Calu3 (cell line): ENCODE data around the gene RGS18. TPM values are rescaled to one million over a fixed set of nuclear protein-coding genes. Genes with fewer than 3 reads are reported as not detected.

Source experiments
- BruUV-seq: library from RNA; stranded (reverse); fragments of 400-500 nt; replicated peaks from 2 replicates; lab custom pipeline; 2021; lab: Mats Ljungman, UMichigan
- CTCF ChIA-PET: fragments of 300-600 bp; sonication (Branson Sonifier 250); formaldehyde crosslinking; loops from one replicate; lab custom pipeline; 2022; ENCODE audit warnings: antibody characterized with exemption; lab: Charles Lee
- DNase-seq: peaks from one replicate; pipeline ENCODE4 v3.0.0; 2022
- H3K27ac Mint-ChIP-seq: one replicate; pipeline ENCODE4 v1.8.0; 2022; ENCODE audit warnings: mixed read lengths; ENCODE audit not compliant: unreplicated experiment
- H3K27me3 Mint-ChIP-seq: one replicate; pipeline ENCODE4 v1.8.0; 2022; ENCODE audit warnings: mixed read lengths; ENCODE audit not compliant: unreplicated experiment
- H3K36me3 Mint-ChIP-seq: one replicate; pipeline ENCODE4 v1.8.0; 2022; ENCODE audit warnings: mild to moderate bottlenecking, moderate library complexity, mixed read lengths; ENCODE audit not compliant: insufficient read depth, unreplicated experiment
- H3K4me1 Mint-ChIP-seq: one replicate; pipeline ENCODE4 v1.8.0; 2022; ENCODE audit warnings: mild to moderate bottlenecking, low read depth, mixed read lengths; ENCODE audit not compliant: unreplicated experiment
- H3K4me3 Mint-ChIP-seq: one replicate; pipeline ENCODE4 v1.8.0; 2022; ENCODE audit warnings: mild to moderate bottlenecking, low read depth, moderate library complexity, mixed read lengths; ENCODE audit not compliant: unreplicated experiment
- H3K9me3 Mint-ChIP-seq: one replicate; pipeline ENCODE4 v1.8.0; 2022; ENCODE audit warnings: low read depth, mixed read lengths; ENCODE audit not compliant: unreplicated experiment
- intact Hi-C: fragments of 100-400 bp; cut with micrococcal nuclease; formaldehyde crosslinking; loops from one replicate; pipeline ENCODE4 v1.10.0; 2022; ENCODE audit not compliant: unreplicated experiment
- total RNA-seq: library from RNA; stranded (reverse); gene quantifications from 2 replicates; pipeline ENCODE4 v1.2.3, GENCODE V29; 2022
- TF ChIP-seq, protein P1 (sequence below): fragments of 200-600 bp; IDR thresholded peaks from one replicate; pipeline ENCODE4 v1.8.0; 2022; ENCODE audit warnings: antibody characterized with exemption; ENCODE audit not compliant: unreplicated experiment

RGS18 gene
- total RNA-seq, 1 experiment from 2014 or later: not detected

DNA sequence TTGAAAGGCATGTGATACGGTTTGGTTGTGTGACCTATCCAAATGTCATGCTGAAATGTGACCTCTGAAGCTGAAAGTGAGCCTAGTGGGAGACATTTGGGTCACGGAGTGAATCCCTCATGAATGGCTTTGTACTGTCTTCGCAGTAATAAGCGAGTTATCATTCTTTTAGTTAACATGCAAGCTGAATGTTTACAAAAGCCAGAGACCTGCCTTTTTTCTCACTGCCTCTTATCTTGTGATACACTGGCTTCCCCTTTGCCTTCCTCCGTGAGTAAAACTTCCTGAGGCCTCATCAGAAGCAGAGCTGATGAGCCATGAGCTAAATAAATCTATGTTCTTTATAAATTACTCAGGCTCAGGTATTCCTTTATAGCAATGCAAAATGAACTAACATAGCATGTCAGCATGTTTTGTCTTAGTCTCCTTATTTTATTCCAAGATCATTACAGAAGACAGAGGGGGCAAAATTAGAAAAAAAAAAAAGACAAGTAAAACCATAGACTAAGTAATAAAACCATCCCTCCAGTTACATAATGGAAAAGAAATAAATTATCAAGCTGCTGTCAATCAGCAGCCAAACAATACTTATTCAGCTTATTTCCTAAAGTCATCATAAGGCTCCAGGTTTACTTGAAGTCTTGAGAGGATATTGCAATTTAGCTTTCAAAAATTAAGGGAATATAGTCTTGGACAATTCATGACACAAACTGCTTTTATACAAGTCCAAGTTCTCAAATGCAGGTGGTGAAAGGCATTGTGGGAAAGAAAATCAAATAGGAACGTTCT is 12.1 kb downstream of the RGS18 start:
- Mint-ChIP-seq H3K9me3 (no peaks in the 10 kb centered on the region), H3K36me3 (no peaks in the 10 kb centered on the region), H3K4me3 (no peak overlapping the region), H3K27ac (no peak overlapping the region), H3K4me1 (no peaks in the 10 kb centered on the region), H3K27me3 (no peaks in the 10 kb centered on the region)
- CTCF ChIA-PET: interaction anchor here (0.7 kb wide), 1 partner anchor 138 kb away, joined by 3 read pairs; no protein-coding TSS in a partner anchor
- TF ChIP-seq, protein P1, sequence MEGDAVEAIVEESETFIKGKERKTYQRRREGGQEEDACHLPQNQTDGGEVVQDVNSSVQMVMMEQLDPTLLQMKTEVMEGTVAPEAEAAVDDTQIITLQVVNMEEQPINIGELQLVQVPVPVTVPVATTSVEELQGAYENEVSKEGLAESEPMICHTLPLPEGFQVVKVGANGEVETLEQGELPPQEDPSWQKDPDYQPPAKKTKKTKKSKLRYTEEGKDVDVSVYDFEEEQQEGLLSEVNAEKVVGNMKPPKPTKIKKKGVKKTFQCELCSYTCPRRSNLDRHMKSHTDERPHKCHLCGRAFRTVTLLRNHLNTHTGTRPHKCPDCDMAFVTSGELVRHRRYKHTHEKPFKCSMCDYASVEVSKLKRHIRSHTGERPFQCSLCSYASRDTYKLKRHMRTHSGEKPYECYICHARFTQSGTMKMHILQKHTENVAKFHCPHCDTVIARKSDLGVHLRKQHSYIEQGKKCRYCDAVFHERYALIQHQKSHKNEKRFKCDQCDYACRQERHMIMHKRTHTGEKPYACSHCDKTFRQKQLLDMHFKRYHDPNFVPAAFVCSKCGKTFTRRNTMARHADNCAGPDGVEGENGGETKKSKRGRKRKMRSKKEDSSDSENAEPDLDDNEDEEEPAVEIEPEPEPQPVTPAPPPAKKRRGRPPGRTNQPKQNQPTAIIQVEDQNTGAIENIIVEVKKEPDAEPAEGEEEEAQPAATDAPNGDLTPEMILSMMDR: no peak
- no TSS peak for BruUV-seq
- DNase-seq: no peak
- intact Hi-C loops: no loop called here

DNA sequence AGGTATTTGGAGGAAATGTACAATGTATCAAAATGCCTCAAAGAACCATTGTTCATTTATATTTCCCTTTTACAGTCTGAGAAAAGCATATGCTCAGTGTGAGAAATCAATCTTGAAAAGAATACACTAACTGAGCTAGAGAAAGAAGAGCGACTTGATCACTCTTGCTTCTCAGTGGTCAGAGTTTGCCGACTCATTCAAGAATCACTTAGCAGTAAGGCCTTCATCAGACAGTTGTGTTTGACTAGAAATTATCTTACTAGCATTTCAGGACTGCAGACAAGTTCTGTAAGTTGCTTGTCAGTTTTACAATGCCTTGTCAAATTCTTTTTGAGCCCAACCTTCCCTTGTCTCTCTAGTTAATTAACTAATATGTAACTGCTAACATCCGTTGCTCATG is 12.9 kb downstream of the RGS18 start:
- H3K36me3 Mint-ChIP-seq: no peaks in the 10 kb centered on the region
- H3K4me1 Mint-ChIP-seq: no peaks in the 10 kb centered on the region
- no peaks in the 10 kb centered on the region for H3K9me3 Mint-ChIP-seq
- H3K27me3 Mint-ChIP-seq: no peaks in the 10 kb centered on the region
- H3K27ac Mint-ChIP-seq: no peak overlapping the region
- intact Hi-C loops: no loop called here
- BruUV-seq: no TSS peak
- no peak overlapping the region for H3K4me3 Mint-ChIP-seq
- DNase-seq: no peak
- TF ChIP-seq, protein P1: no peak
- CTCF ChIA-PET: interaction anchor here (0.7 kb wide), 1 partner anchor 137 kb away, joined by 3 read pairs; no protein-coding TSS in a partner anchor

DNA sequence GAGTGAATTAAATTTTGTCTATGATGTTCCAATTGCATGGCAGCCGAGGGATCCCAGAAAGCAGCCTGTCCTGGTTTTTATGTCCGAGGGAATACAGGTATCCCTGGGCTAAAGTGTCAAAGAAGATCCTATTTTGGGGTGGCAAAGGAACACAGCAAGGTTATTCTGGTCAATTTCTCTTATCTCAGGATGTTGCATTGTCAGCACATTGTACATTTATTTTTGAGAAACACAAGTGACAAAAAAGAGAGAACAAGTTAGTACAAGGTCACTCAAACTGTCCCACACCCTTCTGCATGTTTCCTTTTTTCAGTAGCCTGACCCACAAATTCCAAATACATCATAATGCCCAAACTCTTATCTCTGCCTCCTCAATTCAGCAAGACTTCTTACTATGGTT is 17.7 kb downstream of the RGS18 start:
- H3K4me3 Mint-ChIP-seq: no peak overlapping the region
- no peak for DNase-seq
- intact Hi-C loops: no loop called here
- TF ChIP-seq, protein P1: no peak
- H3K27me3 Mint-ChIP-seq: no peaks in the 10 kb centered on the region
- no peaks in the 10 kb centered on the region for H3K36me3 Mint-ChIP-seq
- no peak overlapping the region for H3K27ac Mint-ChIP-seq
- CTCF ChIA-PET: no interaction called here
- BruUV-seq: no TSS peak
- no peaks in the 10 kb centered on the region for H3K4me1 Mint-ChIP-seq
- no peaks in the 10 kb centered on the region for H3K9me3 Mint-ChIP-seq

DNA sequence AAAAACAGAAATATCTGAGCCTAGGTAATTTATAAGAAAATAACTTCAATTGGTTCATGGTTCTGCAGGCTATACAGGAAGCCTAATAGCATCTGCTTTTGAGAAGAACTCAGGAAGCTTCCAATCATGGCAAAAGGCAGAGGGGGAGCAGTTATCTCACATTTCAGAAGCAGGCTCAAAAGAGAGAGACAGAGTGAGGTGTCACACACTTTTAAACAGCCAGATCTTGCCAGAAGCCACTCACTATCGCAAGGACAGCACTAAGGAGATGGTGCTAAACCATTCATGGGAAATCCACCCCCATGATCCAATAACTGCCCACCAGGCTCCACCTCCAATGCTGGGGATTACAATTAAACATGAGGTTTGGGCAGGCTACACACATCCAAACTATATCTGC is 25.5 kb downstream of the RGS18 start:
- no peak for DNase-seq
- no peaks in the 10 kb centered on the region for H3K9me3 Mint-ChIP-seq

More for the DNA sequence above, 25.5 kb downstream of the RGS18 start:
- CTCF ChIA-PET: no interaction called here
- Mint-ChIP-seq H3K27ac (no peak overlapping the region), H3K4me1 (no peaks in the 10 kb centered on the region), H3K4me3 (no peak overlapping the region), H3K36me3 (no peaks in the 10 kb centered on the region), H3K27me3 (no peaks in the 10 kb centered on the region)
- intact Hi-C loops: no loop called here
- no TSS peak for BruUV-seq
- TF ChIP-seq, protein P1: no peak
